ENCODE data around the gene BAIAP2L1. TPM values are rescaled to one million over a fixed set of nuclear protein-coding genes. Genes with fewer than 3 reads are reported as not detected.

The BAIAP2L1 gene
- total RNA-seq, 1 donor from 2014 or later: 1.9 TPM

DNA sequence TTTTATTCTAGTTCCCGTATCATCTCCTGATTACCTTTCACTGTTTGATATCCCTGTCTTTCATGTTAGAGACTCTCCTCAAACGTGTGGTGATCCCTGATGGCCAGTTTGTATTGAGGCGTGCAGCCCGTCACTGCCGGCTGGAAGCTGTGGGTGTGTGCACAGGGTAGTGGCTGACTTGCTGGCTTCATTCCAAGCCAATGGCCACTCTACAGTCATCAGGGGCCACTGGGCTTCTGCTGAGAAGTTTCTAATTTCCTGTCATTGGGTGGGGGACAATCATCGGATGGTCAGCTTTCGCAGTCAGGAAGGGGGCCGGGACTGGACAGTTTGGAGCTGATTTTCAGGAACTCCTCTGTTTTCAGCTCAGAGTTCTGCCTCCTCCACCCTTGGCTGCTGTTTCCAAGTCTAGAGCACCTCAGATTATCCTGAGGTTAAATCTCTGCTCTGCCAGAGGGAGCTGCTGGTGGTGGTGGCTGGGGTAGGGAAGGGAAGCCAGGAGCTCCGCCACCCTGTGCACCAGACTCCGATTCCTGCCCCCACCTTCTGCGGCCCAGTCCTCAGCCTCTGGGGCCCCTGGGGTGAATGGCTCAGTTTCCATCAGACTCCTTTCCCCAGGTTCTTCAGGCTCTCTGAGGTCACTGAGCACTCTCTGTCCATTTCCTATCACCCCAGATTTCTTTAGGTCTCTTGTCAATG, 34.9 kb downstream of the BAIAP2L1 start:
- no peak for DNase-seq (ENCODE audit: low spot score)
- intact Hi-C loops (cut with DNase I): loop anchor here (5.0 kb wide), 1 partner anchor 36 kb away; the partner anchor contains the start of gene BAIAP2L1

DNA sequence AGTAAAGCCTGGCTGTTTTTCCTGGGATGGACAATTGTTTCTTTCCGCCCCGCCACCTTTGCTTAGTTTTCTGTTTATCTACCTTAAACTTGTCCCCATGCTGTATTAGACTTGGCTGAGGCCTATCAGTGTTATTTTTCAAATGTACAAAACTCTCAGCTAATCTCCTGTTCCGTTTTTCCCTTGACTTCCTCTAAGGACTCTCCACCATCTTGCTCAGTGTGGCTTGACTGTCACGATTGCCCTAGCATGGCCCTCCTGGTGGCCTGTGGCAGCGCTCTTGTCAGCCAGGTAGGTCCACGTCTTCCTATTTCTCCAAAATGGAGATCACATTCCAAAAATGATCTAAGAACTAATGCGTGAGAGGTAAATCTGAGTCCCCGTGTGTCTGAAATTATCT, 36.7 kb downstream of the BAIAP2L1 start:
- DNase-seq (ENCODE audit: low spot score): no peak
- intact Hi-C loops (cut with DNase I): no loop called here

DNA sequence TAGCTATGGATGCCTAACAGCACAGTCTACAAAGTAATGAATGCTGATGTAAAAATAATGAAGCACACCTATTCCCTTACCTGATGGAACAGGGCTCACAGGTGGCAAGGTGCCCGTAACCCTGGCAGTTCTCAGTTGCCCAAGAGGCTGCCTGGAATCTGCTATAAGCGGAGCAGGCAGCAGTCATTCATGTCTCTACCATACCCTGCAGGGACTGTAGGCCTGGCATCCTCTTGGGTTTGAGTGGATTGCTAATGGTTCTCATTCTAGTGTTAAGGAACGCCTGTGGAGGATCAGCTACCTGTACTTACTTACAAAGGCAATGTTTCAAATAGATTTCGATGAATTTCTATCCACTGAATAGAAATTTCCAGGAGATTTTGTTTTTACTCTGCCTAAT, 38.4 kb downstream of the BAIAP2L1 start:
- DNase-seq (ENCODE audit: low spot score): no peak

DNA sequence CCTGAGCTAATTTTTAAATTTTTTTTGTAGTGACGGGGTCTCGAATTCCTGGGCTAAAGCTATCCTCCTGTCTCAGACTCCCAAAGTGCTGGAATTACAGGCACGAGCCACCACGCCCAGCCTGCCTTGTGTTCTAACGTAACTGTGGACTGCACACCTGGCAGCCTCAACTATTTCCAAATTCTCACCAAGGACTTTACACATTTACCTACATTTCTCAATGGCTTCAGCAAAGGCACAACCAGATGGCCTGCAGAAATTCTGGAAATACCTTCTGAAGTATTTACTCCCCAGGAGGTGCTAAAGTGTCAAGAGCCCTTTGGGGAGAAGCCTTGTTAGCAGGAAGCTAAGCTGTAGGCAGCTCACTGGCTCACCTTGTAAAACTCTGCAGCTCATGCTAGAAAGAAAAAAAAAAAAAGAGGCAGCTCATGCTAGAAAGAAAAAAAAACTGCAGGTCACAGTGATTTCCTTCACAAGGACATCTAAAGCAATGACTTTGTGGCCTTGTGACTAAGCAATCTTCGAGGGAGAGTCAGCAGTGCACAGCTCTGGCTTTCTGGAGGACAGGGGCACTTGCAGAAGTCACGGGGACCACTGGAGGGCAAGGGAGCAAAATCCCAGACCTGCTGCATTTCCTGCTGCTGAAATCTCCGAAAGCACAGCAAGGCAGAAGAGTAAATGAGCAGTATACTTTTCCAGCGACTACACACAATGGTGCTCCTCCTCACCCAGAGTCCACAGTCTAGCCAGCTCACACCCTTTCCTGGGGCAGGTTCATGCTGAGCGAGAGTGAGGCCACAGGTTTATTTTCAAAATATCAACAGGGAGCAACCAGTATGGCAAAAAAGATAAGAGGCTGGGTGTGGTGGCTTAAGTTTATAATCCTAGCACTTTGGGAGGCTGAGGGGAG, 40.4 kb downstream of the BAIAP2L1 start:
- intact Hi-C loops (cut with DNase I): no loop called here
- no peak for DNase-seq (ENCODE audit: low spot score)

More for the DNA sequence above, 38.4 kb downstream of the BAIAP2L1 start:
- intact Hi-C loops (cut with DNase I): no loop called here

DNA sequence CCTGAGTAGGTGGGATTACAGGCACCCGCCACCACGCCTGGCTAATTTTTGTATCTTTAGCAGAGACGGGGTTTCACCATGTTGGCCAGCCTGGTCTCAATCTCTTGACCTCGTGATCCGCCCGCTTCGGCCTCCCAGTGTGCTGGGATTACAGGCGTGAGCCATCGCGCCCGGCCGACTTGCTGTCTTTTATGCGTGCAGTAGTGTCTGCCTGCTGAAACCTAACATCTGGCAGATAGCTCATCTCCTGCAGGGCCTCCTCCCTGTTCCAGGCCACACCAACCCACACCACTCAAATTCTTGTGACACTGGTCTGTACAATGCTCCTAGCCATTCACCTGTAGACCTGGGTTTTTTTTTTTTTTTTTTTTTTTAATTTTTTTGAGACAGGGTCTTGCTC, 41.5 kb downstream of the BAIAP2L1 start:
- intact Hi-C loops (cut with DNase I): no loop called here
- no peak for DNase-seq (ENCODE audit: low spot score)

DNA sequence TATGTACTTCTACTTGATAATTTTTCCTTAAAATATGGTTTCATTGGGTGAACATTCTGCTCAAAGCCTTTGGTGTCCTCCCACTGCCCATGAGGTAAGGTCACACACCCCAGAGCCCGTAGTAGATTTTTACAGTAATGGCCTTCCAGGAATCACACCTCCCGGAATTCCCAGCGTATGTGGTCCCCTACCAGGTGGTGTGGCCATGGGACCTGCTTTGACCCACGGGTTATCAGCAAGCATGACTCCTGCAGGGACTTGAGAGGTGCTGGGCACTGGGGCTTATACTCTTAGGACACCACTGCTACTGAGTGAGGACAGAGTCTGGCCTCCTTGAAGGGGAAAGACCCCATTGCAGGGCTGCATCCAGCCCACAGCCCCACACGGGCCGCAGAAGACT, 42.2 kb downstream of the BAIAP2L1 start:
- intact Hi-C loops (cut with DNase I): no loop called here
- no peak for DNase-seq (ENCODE audit: low spot score)

DNA sequence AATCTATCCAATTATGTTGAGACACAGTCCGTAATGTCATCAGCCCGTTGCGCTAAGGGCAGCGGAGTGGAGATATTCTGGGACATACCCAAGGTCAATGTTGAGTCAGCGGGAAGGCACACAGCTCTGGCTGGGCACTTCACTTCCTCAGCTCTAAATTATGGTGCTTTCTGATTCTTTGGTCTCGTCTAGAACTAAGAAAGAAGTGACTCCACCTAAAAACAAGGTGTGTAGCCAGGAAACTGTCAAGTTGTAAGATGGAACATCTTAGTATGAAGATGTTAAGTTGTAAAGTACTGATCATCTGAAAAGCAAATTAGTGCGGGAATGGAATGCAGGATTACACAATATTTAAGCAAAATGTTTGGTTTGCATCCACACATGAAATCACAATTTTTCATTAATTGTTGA, 43.1 kb downstream of the BAIAP2L1 start:
- DNase-seq (ENCODE audit: low spot score): no peak
- intact Hi-C loops (cut with DNase I): no loop called here

DNA sequence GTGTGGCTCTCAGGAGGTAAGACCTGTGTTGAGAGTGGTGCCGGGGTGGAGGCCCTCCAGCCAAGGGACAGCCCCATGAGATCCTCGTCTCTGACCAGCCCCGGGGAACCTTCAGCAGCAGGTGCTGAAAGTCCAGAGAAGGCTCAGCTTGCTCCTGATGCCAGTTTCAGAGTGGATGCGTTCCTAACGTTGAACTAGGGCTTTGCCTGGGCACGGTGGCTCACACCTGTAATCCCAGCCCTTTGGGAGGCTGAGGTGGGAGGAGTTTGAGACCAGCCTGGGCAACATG, 45.7 kb downstream of the BAIAP2L1 start:
- intact Hi-C loops (cut with DNase I): no loop called here
- no peak for DNase-seq (ENCODE audit: low spot score)

DNA sequence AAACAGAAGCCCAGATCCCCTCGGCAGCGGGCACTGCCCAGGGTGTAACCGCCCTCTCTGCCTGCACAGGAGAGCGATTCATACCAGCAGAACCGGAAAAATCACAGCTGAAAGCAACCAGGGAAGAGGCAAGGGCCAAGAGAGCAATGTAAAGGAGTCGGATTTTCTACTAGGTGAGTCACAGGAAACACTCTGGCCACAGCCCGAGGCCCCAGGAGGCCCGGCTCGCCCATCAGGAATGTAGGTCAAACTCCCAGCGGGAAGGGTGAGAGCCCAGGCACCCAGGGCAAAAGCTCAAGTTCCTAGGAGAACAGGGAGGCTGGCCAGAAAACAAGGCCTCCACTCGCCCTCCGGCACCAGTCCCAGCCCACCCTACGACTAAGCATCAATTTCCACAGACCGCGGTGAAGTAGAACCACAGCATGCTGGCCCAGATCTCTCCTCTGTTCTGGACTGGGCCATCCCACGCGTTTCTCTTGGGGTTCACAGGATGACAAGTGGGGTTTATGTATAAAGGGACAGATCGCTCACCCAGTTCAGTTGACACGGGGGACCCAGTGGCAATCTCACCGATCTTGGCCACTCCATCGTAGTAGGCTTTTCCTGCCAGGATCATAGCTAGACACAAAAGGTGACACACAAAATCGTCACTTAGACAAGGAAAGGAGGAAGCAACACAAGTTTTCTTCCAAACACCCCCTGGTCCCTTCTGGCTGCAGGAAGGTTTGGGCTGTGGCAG, 46.2 kb downstream of the BAIAP2L1 start:
- intact Hi-C loops (cut with DNase I): no loop called here
- no peak for DNase-seq (ENCODE audit: low spot score)

DNA sequence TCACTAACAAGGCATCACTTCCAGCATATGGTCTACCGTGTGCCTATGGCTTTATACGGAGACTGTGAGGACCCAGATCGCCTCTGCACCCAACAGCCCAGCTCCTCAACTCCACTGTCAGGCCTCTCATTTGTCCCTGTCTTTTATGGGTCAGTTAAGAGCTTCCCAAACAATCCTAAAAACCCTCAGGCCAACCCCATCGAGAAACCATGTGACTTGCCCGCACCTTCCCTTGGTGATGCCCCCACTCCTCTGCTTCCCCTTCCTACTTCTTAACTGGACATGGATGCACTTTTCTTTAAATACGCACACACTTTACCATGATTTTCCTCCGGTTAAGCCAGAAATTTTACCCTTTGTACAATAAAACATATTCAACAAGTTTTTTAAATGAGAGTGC, 46.8 kb downstream of the BAIAP2L1 start:
- DNase-seq (ENCODE audit: low spot score): no peak
- intact Hi-C loops (cut with DNase I): no loop called here

DNA sequence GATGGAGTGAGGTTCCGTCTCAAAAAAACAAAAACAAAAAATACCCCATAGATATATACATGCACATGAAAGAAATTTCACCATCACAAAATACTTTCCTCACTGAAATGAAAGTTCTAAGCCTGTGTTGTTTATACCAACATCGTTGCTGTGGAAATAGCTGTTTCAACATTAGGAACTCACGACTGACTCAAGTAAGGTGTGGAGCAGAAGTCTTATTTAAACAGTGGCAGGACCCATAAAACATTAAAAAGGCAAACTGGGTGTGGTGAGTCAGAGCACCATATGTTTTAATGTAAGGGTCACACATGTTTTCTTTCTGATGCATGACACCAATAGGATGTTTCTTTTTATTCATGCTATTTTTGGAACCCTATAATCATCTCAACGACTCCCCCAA, 48.3 kb downstream of the BAIAP2L1 start:
- no peak for DNase-seq (ENCODE audit: low spot score)
- intact Hi-C loops (cut with DNase I): no loop called here

DNA sequence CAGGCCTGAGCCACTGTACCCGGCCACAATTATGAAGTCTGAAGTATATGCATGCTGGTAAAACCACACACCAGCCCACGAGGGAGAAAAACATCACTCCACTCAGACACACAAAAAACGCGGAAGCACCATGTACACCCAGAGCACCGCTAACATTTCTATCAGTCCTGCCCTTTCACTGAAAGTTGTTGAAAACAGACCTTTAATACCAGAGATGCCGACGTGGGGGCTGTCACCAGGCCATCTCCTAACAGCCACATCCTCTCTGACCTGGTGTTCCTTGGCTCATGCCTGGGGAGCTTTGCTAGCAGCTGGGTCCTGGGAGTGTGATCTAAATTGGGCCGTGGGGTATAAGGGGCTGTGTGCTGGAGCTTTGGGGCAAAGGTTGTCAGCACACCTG, 49.8 kb downstream of the BAIAP2L1 start:
- DNase-seq (ENCODE audit: low spot score): no peak
- intact Hi-C loops (cut with DNase I): no loop called here

DNA sequence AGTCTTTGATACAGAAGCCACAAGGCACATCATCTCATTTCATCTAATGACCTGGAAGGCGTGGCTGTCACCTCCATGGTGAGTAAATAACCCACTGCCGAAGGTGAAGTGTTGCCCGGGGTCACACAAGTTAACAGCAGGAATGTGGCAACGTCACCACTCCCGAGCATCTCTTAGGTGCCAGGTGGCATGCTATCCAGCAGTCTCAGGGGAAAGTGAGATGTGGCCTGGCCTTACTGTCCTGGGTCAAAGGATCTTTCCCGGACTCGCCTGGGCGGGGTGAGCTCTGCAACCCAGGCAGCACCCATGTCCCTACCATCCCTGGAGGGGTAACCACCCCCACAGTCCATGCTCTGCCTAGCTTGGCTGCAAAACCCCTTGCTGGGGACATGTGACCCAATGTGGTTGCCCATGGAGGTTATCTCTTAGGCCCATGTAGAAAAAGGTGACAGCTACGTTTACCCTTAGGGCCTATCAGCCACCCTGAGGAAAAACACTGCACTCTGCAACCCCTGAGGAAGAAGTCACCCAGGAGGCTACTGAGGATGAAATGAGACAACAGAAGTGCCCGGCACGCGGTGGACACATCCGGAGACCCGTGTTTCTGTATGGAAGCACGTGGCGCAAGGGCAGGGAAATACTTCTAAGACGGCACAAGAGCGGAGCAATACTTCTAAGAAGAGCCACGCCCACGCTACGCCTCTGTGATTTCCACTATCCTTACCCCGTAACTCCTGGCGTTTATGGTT, 52.0 kb downstream of the BAIAP2L1 start:
- intact Hi-C loops (cut with DNase I): no loop called here
- no peak for DNase-seq (ENCODE audit: low spot score)

DNA sequence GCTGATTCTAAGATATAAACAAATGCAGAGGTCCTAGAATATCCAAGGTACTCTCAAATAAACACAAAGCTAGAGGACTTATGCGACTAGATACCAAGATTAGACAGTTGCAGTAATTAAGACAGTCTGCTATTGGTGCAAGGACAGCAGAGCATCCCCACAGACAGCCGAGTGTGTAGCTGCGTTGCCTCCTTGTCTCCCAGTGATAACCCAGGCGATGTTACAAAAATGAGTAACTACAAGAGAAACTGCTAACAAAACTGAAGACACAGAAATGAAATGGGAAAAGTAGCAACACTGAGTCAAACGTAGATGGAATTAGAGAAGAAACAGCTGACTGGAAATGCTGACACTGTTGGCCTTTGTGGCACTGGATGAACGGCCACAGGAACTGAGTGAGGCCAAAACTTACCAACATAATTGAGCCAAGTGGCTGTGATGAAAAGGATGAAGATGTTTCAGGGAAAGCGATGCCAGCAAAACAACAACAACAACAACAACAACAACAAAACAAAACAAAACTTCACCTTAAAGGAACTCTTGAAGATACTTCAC, 54.3 kb downstream of the BAIAP2L1 start:
- DNase-seq (ENCODE audit: low spot score): no peak
- intact Hi-C loops (cut with DNase I): no loop called here

DNA sequence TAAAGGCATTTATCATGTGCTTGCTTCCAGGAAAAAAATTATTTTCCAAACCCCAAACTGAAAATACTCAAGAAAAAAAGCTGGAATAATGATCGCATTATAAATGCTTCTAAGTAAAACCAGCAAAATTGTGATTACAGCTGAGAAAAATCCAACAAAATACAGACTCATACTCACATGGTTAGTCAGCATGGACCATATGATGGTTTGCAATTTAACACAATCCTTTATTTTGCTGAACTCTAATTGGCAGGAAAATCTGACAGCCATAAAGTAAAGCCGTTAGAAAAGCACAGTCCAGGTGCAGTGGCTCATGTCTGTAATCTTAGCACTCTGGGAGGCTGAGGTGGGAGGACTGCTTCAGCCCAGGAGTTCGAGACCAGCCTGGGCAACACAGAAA, 59.8 kb downstream of the BAIAP2L1 start:
- intact Hi-C loops (cut with DNase I): no loop called here
- no peak for DNase-seq (ENCODE audit: low spot score)

DNA sequence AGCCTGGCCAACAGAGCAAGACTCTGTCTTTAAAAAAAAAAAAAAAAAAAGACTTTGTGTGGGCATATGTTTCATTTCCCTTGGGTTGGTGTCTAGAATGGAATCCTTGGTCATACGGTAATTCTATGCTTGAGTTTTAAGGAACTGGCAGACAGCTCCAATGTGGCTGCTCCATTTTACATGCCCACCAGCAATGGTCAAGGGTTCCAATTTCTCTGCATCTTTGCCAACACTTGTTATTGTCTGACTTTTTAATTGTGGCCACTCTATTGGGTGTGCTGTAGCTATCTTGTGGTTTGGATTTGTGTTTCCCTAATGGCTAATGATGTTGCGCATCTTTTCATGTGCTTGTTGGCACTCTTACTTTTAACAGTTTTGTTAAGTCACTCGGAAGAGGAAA, 61.8 kb downstream of the BAIAP2L1 start:
- intact Hi-C loops (cut with DNase I): no loop called here
- no peak for DNase-seq (ENCODE audit: low spot score)

DNA sequence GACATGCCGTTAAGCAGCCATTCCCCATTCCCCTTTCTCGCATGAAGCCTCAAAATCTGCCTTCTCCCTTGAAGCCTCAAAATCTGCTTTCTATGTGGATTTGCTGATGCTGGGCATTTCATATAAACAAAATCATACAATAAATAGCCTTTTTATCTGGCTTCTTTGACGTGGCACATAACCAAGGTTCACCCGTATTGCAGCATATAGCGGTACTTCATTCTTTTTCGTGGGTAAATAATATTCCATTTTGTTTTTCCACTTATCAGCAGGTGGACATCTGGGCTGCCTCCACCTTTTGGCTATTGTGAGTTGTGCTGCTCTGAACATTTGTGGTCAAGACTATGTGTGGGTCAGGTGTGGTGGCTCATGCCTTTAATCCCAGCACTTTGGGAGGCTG, 62.4 kb downstream of the BAIAP2L1 start:
- intact Hi-C loops (cut with DNase I): no loop called here
- no peak for DNase-seq (ENCODE audit: low spot score)

DNA sequence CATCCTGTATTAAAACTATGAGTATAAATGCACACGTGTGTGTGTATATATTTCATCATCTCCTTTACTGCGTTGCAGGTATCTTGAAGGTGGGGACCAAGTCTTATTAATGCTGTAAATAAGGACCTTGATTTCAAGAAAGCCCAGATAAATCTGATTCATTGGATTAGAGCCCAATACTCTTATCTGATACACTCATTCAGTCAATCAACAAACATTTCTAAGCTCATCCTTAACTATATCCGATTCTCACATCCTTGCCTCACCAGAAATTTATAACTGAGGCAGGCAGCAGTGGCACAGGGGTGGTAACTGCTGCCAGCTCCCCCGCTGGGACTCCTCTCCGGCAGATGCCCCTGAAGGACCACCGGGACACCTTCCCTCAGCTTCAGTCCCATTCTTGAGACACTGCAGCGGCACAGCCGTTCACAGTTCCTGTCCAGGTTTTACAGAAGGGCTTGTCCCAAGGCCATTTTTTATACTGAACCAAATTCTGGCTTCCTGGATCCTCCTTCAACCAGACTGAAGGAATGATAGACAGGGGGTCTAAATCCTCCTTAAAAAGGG, 65.4 kb downstream of the BAIAP2L1 start:
- peak; percentile 60 for DNase-seq (ENCODE audit: low spot score)
- intact Hi-C loops (cut with DNase I): no loop called here

DNA sequence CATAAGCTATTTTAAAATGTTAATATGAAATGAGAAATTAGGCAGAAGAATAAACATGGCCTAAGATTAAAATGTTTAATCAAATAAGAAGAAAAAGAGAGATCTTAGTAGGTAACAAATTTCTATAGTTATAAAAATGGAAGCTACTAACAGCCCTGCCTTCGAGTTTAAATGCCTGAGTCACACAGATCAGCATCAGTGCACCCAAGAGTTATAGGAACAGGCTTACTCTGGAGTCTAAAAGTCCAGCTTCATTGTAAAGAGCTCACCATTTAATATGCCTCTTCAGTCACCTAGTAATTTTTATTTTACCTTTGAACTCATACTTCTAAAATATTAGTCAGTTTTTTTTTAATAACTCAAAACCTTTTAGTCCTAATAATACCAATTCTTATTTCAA, 66.8 kb downstream of the BAIAP2L1 start:
- DNase-seq (ENCODE audit: low spot score): no peak
- intact Hi-C loops (cut with DNase I): no loop called here

All from cardiac septum (tissue), 1 donor.